Astrocyte of the spinal cord (primary cell): ENCODE data around the gene HIPK2.

Experiments used
- DNase-seq: peaks from one replicate; pipeline ENCODE4 v3.0.0; 2011; ENCODE audit warnings: low read depth, low spot score
- H3K4me3 ChIP-seq: 2 replicates; pipeline ENCODE4 v1.5.1; 2011; ENCODE audit warnings: low read depth, mild to moderate bottlenecking, low read length, moderate library complexity
- CTCF ChIP-seq: IDR thresholded peaks from 2 replicates; pipeline ENCODE4 v1.5.1; 2012; ENCODE audit warnings: low read depth, mild to moderate bottlenecking, low read length, inconsistent platforms
- in situ Hi-C: cut with HindIII; loops from 2 replicates; pipeline ENCODE4 v1.10.0; 2017; ENCODE audit warnings: low sequenced_read_pairs

HIPK2 gene

GRCh38 chr7:139727151-139727705, 50.6 kb downstream of the HIPK2 start:
- H3K4me3 ChIP-seq: no peak overlapping the region
- no peak for TF ChIP-seq CTCF
- peak; percentile 63 for DNase-seq
- in situ Hi-C loops: no loop called here

- TF ChIP-seq CTCF: no peak
- in situ Hi-C loops: no loop called here
- no peak overlapping the region for H3K4me3 ChIP-seq
- DNase-seq: no peak
Observed at GRCh38 chr7:139726485-139726869, 51.3 kb downstream of the HIPK2 start.

- no peak overlapping the region for H3K4me3 ChIP-seq
- in situ Hi-C loops: no loop called here
- TF ChIP-seq CTCF: no peak
- no peak for DNase-seq
Observed at GRCh38 chr7:139725858-139726484, 51.8 kb downstream of the HIPK2 start.

- peak; percentile 90 for DNase-seq
- no peak for TF ChIP-seq CTCF
- H3K4me3 ChIP-seq: no peak overlapping the region
- in situ Hi-C loops: no loop called here
Observed at GRCh38 chr7:139725077-139725476, 52.7 kb downstream of the HIPK2 start.

GRCh38 chr7:139722604-139723003, 55.2 kb downstream of the HIPK2 start:
- DNase-seq: no peak
- no peak overlapping the region for H3K4me3 ChIP-seq
- in situ Hi-C loops: no loop called here
- no peak for TF ChIP-seq CTCF

GRCh38 chr7:139721821-139722220, 56.0 kb downstream of the HIPK2 start:
- in situ Hi-C loops: no loop called here
- no peak overlapping the region for H3K4me3 ChIP-seq
- TF ChIP-seq CTCF: no peak
- no peak for DNase-seq
